Putamen (tissue), 1 donor: Measurements from ENCODE around the gene TMEM218.

Experiments
- DNase-seq: peaks from one replicate; pipeline ENCODE4 v3.0.0-alpha.2; 2016; ENCODE audit warnings: low spot score

The TMEM218 gene

GRCh38 chr11:125055107-125055715 lies 56.2 kb downstream of the TMEM218 start:
- DNase-seq: no peak

- DNase-seq: no peak
These were observed 58.3 kb downstream of the TMEM218 start for GRCh38 chr11:125053167-125053566.

GRCh38 chr11:125052047-125052446 lies 59.4 kb downstream of the TMEM218 start:
- DNase-seq: no peak

- no peak for DNase-seq
These were observed 62.1 kb downstream of the TMEM218 start for GRCh38 chr11:125049164-125049792.
